ENCODE results near the gene CNOT4. TPM values are rescaled to one million over a fixed set of nuclear protein-coding genes. Genes with fewer than 3 reads are reported as not detected.
"Not testable (repeated sequence)": the region's sequence is repeated elsewhere in the genome, so short reads cannot be mapped to it uniquely, and the experiment has no call there.

Gene CNOT4
- total RNA-seq, 2 experiments from 2014 or later, result 24.0 to 29.8 TPM

GRCh38 chr7:135322571-135323340 is 187.1 kb downstream of the CNOT4 start:
- intact Hi-C loops (cut with DNase I, micrococcal nuclease), result no loop called here
- H3K27ac Mint-ChIP-seq, result no peak overlapping the region

GRCh38 chr7:135321556-135321955 is 188.3 kb downstream of the CNOT4 start:
- ChIA-PET CTCF (no interaction called here), POLR2A (no interaction called here)
- Mint-ChIP-seq H3K27me3 (no peaks in the 10 kb centered on the region), H3K36me3 (ENCODE audit: low read depth) (no peaks in the 10 kb centered on the region), H3K4me3 (no peak overlapping the region), H3K9me3 (peaks cover 7% of the 10 kb centered on the region), H3K27ac (no peak overlapping the region), H3K4me1 (ENCODE audit: low read depth) (no peaks in the 10 kb centered on the region)
- H3K4me3 ChIP-seq (ENCODE audit: low read length), result no peak overlapping the region
- TF ChIP-seq CTCF (IDR thresholded peaks at IDR 0.05), result no peak
- no peak for ATAC-seq (ENCODE audit: poor library complexity)
- H3K36me3 ChIP-seq (ENCODE audit: insufficient read depth, low read length), result no peaks in the 10 kb centered on the region
- H3K9me3 ChIP-seq (ENCODE audit: control insufficient read depth in 1 of 2, insufficient read depth in 1 of 2, low read length in 2 of 2), result peaks cover 10 to 16% of the 10 kb centered on the region in 2 experiments
- intact Hi-C loops (cut with DNase I, micrococcal nuclease), result no loop called here
- DNase-seq, result no peak
- H3K4me1 ChIP-seq (ENCODE audit: insufficient read depth, low read length), result no peaks in the 10 kb centered on the region
- no peaks in the 10 kb centered on the region for H3K27me3 ChIP-seq (ENCODE audit: control insufficient read depth in 1 of 2, insufficient read depth in 2 of 2, low read length in 2 of 2)
- H3K27ac ChIP-seq (ENCODE audit: low read depth in 1 of 2, low read length in 2 of 2), result no peak overlapping the region

More at GRCh38 chr7:135322571-135323340, 187.1 kb downstream of the CNOT4 start:
- no peaks in the 10 kb centered on the region for H3K4me1 Mint-ChIP-seq (ENCODE audit: low read depth)
- H3K4me3 Mint-ChIP-seq, result no peak overlapping the region
- Histone ChIP-seq H3K27ac (ENCODE audit: low read depth in 1 of 2, low read length in 2 of 2) (no peak overlapping the region), H3K9me3 (ENCODE audit: control insufficient read depth in 1 of 2, insufficient read depth in 1 of 2, low read length in 2 of 2) (peaks cover 10 to 16% of the 10 kb centered on the region in 2 experiments), H3K4me3 (ENCODE audit: low read length) (no peak overlapping the region), H3K4me1 (ENCODE audit: insufficient read depth, low read length) (no peaks in the 10 kb centered on the region), H3K36me3 (ENCODE audit: insufficient read depth, low read length) (no peaks in the 10 kb centered on the region), H3K27me3 (ENCODE audit: control insufficient read depth in 1 of 2, insufficient read depth in 2 of 2, low read length in 2 of 2) (peaks cover 0 to 2% of the 10 kb centered on the region in 2 experiments)
- no peaks in the 10 kb centered on the region for H3K27me3 Mint-ChIP-seq
- peaks cover 7% of the 10 kb centered on the region for H3K9me3 Mint-ChIP-seq
- ATAC-seq (ENCODE audit: poor library complexity) (no peak), DNase-seq (no peak)
- CTCF ChIA-PET, result no interaction called here
- no peak for TF ChIP-seq CTCF (IDR thresholded peaks at IDR 0.05)
- POLR2A ChIA-PET, result no interaction called here
- no peaks in the 10 kb centered on the region for H3K36me3 Mint-ChIP-seq (ENCODE audit: low read depth)

- H3K4me3 Mint-ChIP-seq; H3K27ac ChIP-seq (ENCODE audit: low read depth in 1 of 2, low read length in 2 of 2); ATAC-seq (ENCODE audit: poor library complexity); H3K36me3 ChIP-seq (ENCODE audit: insufficient read depth, low read length); H3K4me1 Mint-ChIP-seq (ENCODE audit: low read depth); CTCF ChIA-PET; H3K27me3 ChIP-seq (ENCODE audit: control insufficient read depth in 1 of 2, insufficient read depth in 2 of 2, low read length in 2 of 2); DNase-seq; H3K9me3 Mint-ChIP-seq; H3K4me1 ChIP-seq (ENCODE audit: insufficient read depth, low read length); H3K4me3 ChIP-seq (ENCODE audit: low read length); H3K27me3 Mint-ChIP-seq; H3K36me3 Mint-ChIP-seq (ENCODE audit: low read depth); H3K27ac Mint-ChIP-seq; POLR2A ChIA-PET; intact Hi-C loops (cut with DNase I, micrococcal nuclease): not testable (repeated sequence)
- peaks cover 10 to 16% of the 10 kb centered on the region in 2 experiments for H3K9me3 ChIP-seq (ENCODE audit: control insufficient read depth in 1 of 2, insufficient read depth in 1 of 2, low read length in 2 of 2)
Observed at GRCh38 chr7:135320953-135321352, 188.9 kb downstream of the CNOT4 start.

- H3K4me3 ChIP-seq (ENCODE audit: low read length), result no peak overlapping the region
- Mint-ChIP-seq H3K4me3 (no peak overlapping the region), H3K27me3 (no peaks in the 10 kb centered on the region), H3K9me3 (peaks cover 7% of the 10 kb centered on the region), H3K27ac (no peak overlapping the region), H3K4me1 (ENCODE audit: low read depth) (no peaks in the 10 kb centered on the region), H3K36me3 (ENCODE audit: low read depth) (no peaks in the 10 kb centered on the region)
- no peak overlapping the region for H3K27ac ChIP-seq (ENCODE audit: low read depth in 1 of 2, low read length in 2 of 2)
- no peaks in the 10 kb centered on the region for H3K27me3 ChIP-seq (ENCODE audit: control insufficient read depth in 1 of 2, insufficient read depth in 2 of 2, low read length in 2 of 2)
- ChIA-PET CTCF (no interaction called here), POLR2A (no interaction called here)
- H3K36me3 ChIP-seq (ENCODE audit: insufficient read depth, low read length), result no peaks in the 10 kb centered on the region
- intact Hi-C loops (cut with DNase I, micrococcal nuclease), result no loop called here
- H3K4me1 ChIP-seq (ENCODE audit: insufficient read depth, low read length), result no peaks in the 10 kb centered on the region
- H3K9me3 ChIP-seq (ENCODE audit: control insufficient read depth in 1 of 2, insufficient read depth in 1 of 2, low read length in 2 of 2), result peaks cover 10 to 12% of the 10 kb centered on the region in 2 experiments
- ATAC-seq (ENCODE audit: poor library complexity) (no peak), DNase-seq (no peak)
- TF ChIP-seq CTCF (IDR thresholded peaks at IDR 0.05), result no peak
Observed at GRCh38 chr7:135320268-135320667, 189.6 kb downstream of the CNOT4 start.

Data from CD4-positive, alpha-beta T cell (primary cell).